Measurements from ENCODE around the gene CDC20. TPM values are rescaled to one million over a fixed set of nuclear protein-coding genes. Genes with fewer than 3 reads are reported as not detected.

The CDC20 gene
- total and polyA plus RNA-seq, 2 donors (not counting 1 experiment from before 2014, with no cell fraction given) = 1.1 to 1.5 TPM

DNA sequence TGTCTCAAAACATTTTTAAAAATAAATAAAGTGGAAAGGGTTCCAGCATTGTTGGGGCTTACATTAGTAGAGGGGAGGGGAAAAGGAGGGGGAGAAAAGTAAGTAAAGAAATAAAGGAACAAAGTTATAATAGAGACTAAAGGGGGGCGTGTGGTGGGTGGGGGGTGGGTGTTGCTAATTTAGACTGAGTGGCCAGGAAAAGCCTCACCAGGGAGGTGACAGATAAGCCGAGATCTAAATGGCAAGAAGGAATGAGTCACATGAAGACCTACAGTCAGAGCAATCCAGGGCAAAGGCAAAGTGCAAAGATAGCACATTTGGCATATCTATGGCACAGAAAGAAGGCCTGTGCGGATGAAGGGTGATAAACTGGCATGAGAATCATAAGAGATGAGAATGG is 13.7 kb upstream of the CDC20 start:
- Mint-ChIP-seq H3K27me3 (no peaks in the 10 kb centered on the region), H3K27ac (no peak overlapping the region), H3K4me1 (peaks cover 13% of the 10 kb centered on the region), H3K9me3 (ENCODE audit: insufficient read depth) (no peaks in the 10 kb centered on the region), H3K4me3 (no peak overlapping the region)
- H3K4me2 ChIP-seq (replicated peaks; ENCODE audit: low read depth, low read length, poor library complexity, severe bottlenecking) = no peak overlapping the region
- intact Hi-C loops (cut with micrococcal nuclease) = no loop called here
- H3K4me3 ChIP-seq (ENCODE audit: control extremely low read depth in 1 of 5, extremely low read depth in 1 of 5, insufficient read depth in 1 of 5, low read depth in 2 of 5, low read length in 4 of 5) = no peak overlapping the region
- no peak for ATAC-seq (ENCODE audit: low read depth)
- no peak overlapping the region for H2AFZ ChIP-seq (ENCODE audit: insufficient read depth, low read depth, low read length, poor library complexity, severe bottlenecking)
- H4K20me1 ChIP-seq (ENCODE audit: control insufficient read depth, insufficient read depth, low read length, poor library complexity, severe bottlenecking) = no peaks in the 10 kb centered on the region
- CTCF ChIA-PET = no interaction called here
- no peak for TF ChIP-seq EZH2 (IDR thresholded peaks at IDR 0.05; ENCODE audit: borderline replicate concordance, insufficient read depth, low read depth, low read length, poor library complexity, severe bottlenecking)
- TF ChIP-seq, protein P1, sequence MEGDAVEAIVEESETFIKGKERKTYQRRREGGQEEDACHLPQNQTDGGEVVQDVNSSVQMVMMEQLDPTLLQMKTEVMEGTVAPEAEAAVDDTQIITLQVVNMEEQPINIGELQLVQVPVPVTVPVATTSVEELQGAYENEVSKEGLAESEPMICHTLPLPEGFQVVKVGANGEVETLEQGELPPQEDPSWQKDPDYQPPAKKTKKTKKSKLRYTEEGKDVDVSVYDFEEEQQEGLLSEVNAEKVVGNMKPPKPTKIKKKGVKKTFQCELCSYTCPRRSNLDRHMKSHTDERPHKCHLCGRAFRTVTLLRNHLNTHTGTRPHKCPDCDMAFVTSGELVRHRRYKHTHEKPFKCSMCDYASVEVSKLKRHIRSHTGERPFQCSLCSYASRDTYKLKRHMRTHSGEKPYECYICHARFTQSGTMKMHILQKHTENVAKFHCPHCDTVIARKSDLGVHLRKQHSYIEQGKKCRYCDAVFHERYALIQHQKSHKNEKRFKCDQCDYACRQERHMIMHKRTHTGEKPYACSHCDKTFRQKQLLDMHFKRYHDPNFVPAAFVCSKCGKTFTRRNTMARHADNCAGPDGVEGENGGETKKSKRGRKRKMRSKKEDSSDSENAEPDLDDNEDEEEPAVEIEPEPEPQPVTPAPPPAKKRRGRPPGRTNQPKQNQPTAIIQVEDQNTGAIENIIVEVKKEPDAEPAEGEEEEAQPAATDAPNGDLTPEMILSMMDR (IDR thresholded peaks at IDR 0.05) = no peak
- H3K4me1 ChIP-seq (ENCODE audit: control insufficient read depth in 2 of 2, insufficient read depth in 2 of 2, low read length in 2 of 2) = peaks cover 4 to 5% of the 10 kb centered on the region in 2 donors
- no peaks in the 10 kb centered on the region for H3K36me3 ChIP-seq (replicated peaks in 1 of 2; ENCODE audit: control extremely low read depth in 1 of 2, control insufficient read depth in 1 of 2, extremely low read depth in 1 of 2, insufficient read depth in 2 of 2, low read length in 1 of 2)
- H3K79me2 ChIP-seq (ENCODE audit: control insufficient read depth, insufficient read depth, low read length) = no peaks in the 10 kb centered on the region
- no peaks in the 10 kb centered on the region for H3K27me3 ChIP-seq (replicated peaks in 1 of 4; ENCODE audit: control extremely low read depth in 1 of 4, control insufficient read depth in 3 of 4, insufficient read depth in 4 of 4, low read length in 3 of 4)
- H3K27ac ChIP-seq (ENCODE audit: low read length in 2 of 2) = no peak overlapping the region
- POLR2A ChIA-PET = no interaction called here
- 84% methylated on average over 3 of the region's 3 CpGs for WGBS (ENCODE audit: insufficient coverage)
- H3K9me3 ChIP-seq (ENCODE audit: control extremely low read depth in 1 of 3, control insufficient read depth in 2 of 3, insufficient read depth in 1 of 3, low read length in 2 of 3) = no peaks in the 10 kb centered on the region
- H3K9ac ChIP-seq (ENCODE audit: low read length) = no peak overlapping the region
- no peak for DNase-seq

DNA sequence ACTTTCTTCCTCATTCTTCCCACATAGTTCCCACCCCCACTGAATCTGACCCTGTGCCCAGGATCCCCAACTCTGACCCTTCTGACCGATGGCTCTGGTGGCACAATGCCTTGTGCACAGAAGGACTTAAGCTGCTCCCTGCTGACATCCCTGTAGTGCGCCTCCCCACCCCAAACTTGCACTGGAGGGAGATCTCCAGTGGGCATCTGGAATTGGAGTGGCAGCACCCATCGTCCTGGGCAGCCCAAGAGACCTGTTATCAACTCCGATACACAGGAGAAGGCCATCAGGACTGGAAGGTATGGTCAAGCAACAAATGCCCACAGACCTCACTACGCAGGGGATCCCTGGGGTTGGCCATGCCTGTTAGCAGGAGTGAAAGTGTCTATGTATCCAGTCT is 12.1 kb upstream of the CDC20 start:
- Mint-ChIP-seq H3K27ac (no peak overlapping the region), H3K4me1 (peaks cover 13% of the 10 kb centered on the region), H3K4me3 (no peak overlapping the region), H3K27me3 (no peaks in the 10 kb centered on the region), H3K9me3 (ENCODE audit: insufficient read depth) (no peaks in the 10 kb centered on the region)
- ChIA-PET POLR2A (no interaction called here), CTCF (no interaction called here)
- H3K4me3 ChIP-seq (ENCODE audit: control extremely low read depth in 1 of 5, extremely low read depth in 1 of 5, insufficient read depth in 1 of 5, low read depth in 2 of 5, low read length in 4 of 5) = no peak overlapping the region
- H3K4me1 ChIP-seq (ENCODE audit: control insufficient read depth in 2 of 2, insufficient read depth in 2 of 2, low read length in 2 of 2) = peaks cover 4 to 5% of the 10 kb centered on the region in 2 donors
- H3K36me3 ChIP-seq (replicated peaks in 1 of 2; ENCODE audit: control extremely low read depth in 1 of 2, control insufficient read depth in 1 of 2, extremely low read depth in 1 of 2, insufficient read depth in 2 of 2, low read length in 1 of 2) = no peaks in the 10 kb centered on the region
- no peak overlapping the region for H2AFZ ChIP-seq (ENCODE audit: insufficient read depth, low read depth, low read length, poor library complexity, severe bottlenecking)
- H4K20me1 ChIP-seq (ENCODE audit: control insufficient read depth, insufficient read depth, low read length, poor library complexity, severe bottlenecking) = no peaks in the 10 kb centered on the region
- H3K27ac ChIP-seq (ENCODE audit: low read length in 2 of 2) = no peak overlapping the region
- no peaks in the 10 kb centered on the region for H3K79me2 ChIP-seq (ENCODE audit: control insufficient read depth, insufficient read depth, low read length)
- DNase-seq (no peak), ATAC-seq (ENCODE audit: low read depth) (no peak)
- no peak for TF ChIP-seq EZH2 (IDR thresholded peaks at IDR 0.05; ENCODE audit: borderline replicate concordance, insufficient read depth, low read depth, low read length, poor library complexity, severe bottlenecking)
- TF ChIP-seq, protein P1 (IDR thresholded peaks at IDR 0.05) = no peak
- no peaks in the 10 kb centered on the region for H3K9me3 ChIP-seq (ENCODE audit: control extremely low read depth in 1 of 3, control insufficient read depth in 2 of 3, insufficient read depth in 1 of 3, low read length in 2 of 3)
- 92% methylated on average over 4 of the region's 5 CpGs for WGBS (ENCODE audit: insufficient coverage)
- intact Hi-C loops (cut with micrococcal nuclease) = no loop called here
- no peak overlapping the region for H3K4me2 ChIP-seq (replicated peaks; ENCODE audit: low read depth, low read length, poor library complexity, severe bottlenecking)
- H3K9ac ChIP-seq (ENCODE audit: low read length) = no peak overlapping the region
- H3K27me3 ChIP-seq (replicated peaks in 1 of 4; ENCODE audit: control extremely low read depth in 1 of 4, control insufficient read depth in 3 of 4, insufficient read depth in 4 of 4, low read length in 3 of 4) = no peaks in the 10 kb centered on the region
